ENCODE measurements around the gene NMRAL1. TPM values are rescaled to one million over a fixed set of nuclear protein-coding genes. Genes with fewer than 3 reads are reported as not detected.

Gene NMRAL1
- total RNA-seq, 1 donor from 2014 or later = 28.5 TPM

- no peaks in the 10 kb centered on the region for H3K9me3 Mint-ChIP-seq (ENCODE audit: unreplicated experiment)
- Histone ChIP-seq H3K27me3 (ENCODE audit: insufficient read depth, low read length) (no peaks in the 10 kb centered on the region), H3K4me2 (ENCODE audit: low read length) (no peak overlapping the region), H3K79me2 (ENCODE audit: insufficient read depth, low read length) (peaks cover 32% of the 10 kb centered on the region), H4K20me1 (ENCODE audit: insufficient read depth, low read length) (peaks cover 70% of the 10 kb centered on the region), H3K9me3 (ENCODE audit: insufficient read depth, low read depth, low read length) (no peaks in the 10 kb centered on the region), H3K9ac (ENCODE audit: low read length) (no peak overlapping the region), H2AFZ (ENCODE audit: low read depth, low read length) (no peak overlapping the region), H3K4me3 (ENCODE audit: insufficient read depth, low read depth, low read length) (no peak overlapping the region), H3K36me3 (ENCODE audit: insufficient read depth, low read length) (no peaks in the 10 kb centered on the region), H3K4me1 (ENCODE audit: insufficient read depth, low read length) (peaks cover 36% of the 10 kb centered on the region), H3K27ac (ENCODE audit: low read depth, low read length) (no peak overlapping the region)
- peaks cover 4% of the 10 kb centered on the region for H3K4me1 Mint-ChIP-seq (ENCODE audit: low read depth, unreplicated experiment)
- no peaks in the 10 kb centered on the region for H3K27me3 Mint-ChIP-seq (ENCODE audit: low read depth, unreplicated experiment)
- TF ChIP-seq CTCF (IDR thresholded peaks at IDR 0.05; ENCODE audit: insufficient read depth, low read depth, low read length) (no peak), EZH2 (IDR thresholded peaks at IDR 0.05; ENCODE audit: insufficient read depth, low read length) (no peak)
- DNase-seq (ENCODE audit: low read depth) = no peak
- H3K36me3 Mint-ChIP-seq (ENCODE audit: low read depth, unreplicated experiment) = peaks cover 8% of the 10 kb centered on the region
- FAIRE-seq = no peak
- H3K4me3 Mint-ChIP-seq (ENCODE audit: unreplicated experiment) = no peak overlapping the region
- no peak overlapping the region for H3K27ac Mint-ChIP-seq (ENCODE audit: unreplicated experiment)
Observed at GRCh38 chr16:4412159-4412558, 62.3 kb downstream of the NMRAL1 start.

Other genes with a start within 250 kb of the NMRAL1 start
- gene SRL, start 232.5 kb downstream of the NMRAL1 start, total RNA-seq = not detected in 2 replicates
- 6.1 and 7.7 TPM in 2 replicates for gene TFAP4, start 201.6 kb downstream of the NMRAL1 start, total RNA-seq
- gene GLIS2, start 158.6 kb downstream of the NMRAL1 start, total RNA-seq = 16.5 and 18.9 TPM in 2 replicates
- 50.7 and 51.9 TPM in 2 replicates for gene PAM16, start 123.3 kb downstream of the NMRAL1 start, total RNA-seq
- 32.0 and 38.7 TPM in 2 replicates for gene VASN, start 102.8 kb downstream of the NMRAL1 start, total RNA-seq
- gene CORO7, start 58.0 kb downstream of the NMRAL1 start, total RNA-seq = 25.0 and 26.4 TPM in 2 replicates
- 36.4 and 39.8 TPM in 2 replicates for gene DNAJA3, start 48.8 kb downstream of the NMRAL1 start, total RNA-seq
- gene HMOX2, start 1.8 kb upstream of the NMRAL1 start, total RNA-seq = 53.1 and 64.9 TPM in 2 replicates
- gene CDIP1, start 64.1 kb upstream of the NMRAL1 start, total RNA-seq = 56.9 and 64.7 TPM in 2 replicates
- 0.20 and 0.38 TPM in 2 replicates for gene C16orf96, start 81.7 kb upstream of the NMRAL1 start, total RNA-seq
- gene UBALD1, start 140.3 kb upstream of the NMRAL1 start, total RNA-seq = 49.8 and 53.0 TPM in 2 replicates
- 89.0 and 91.5 TPM in 2 replicates for gene MGRN1, start 150.2 kb upstream of the NMRAL1 start, total RNA-seq
- 42.2 and 43.6 TPM in 2 replicates for gene NUDT16L1, start 218.9 kb upstream of the NMRAL1 start, total RNA-seq

Data from astrocyte (in vitro differentiated cells and primary cell).